ENCODE data around the gene HFE.

The HFE gene

GRCh38 chr6:26126394-26127235 is 39.4 kb downstream of the HFE start:
- Mint-ChIP-seq H3K27ac (peak overlapping the region; percentile 99), H3K27me3 (no peaks in the 10 kb centered on the region), H3K4me3 (peak overlapping the region; percentile 98), H3K4me1 (ENCODE audit: low read depth) (peaks cover 59% of the 10 kb centered on the region), H3K36me3 (ENCODE audit: low read depth) (peaks cover 63% of the 10 kb centered on the region), H3K9me3 (peaks cover 2% of the 10 kb centered on the region)
- DNase-seq = no peak

GRCh38 chr6:26128013-26128771 is 41.0 kb downstream of the HFE start:
- DNase-seq = no peak
- peak overlapping the region; percentile 99 for H3K27ac Mint-ChIP-seq
- no peaks in the 10 kb centered on the region for H3K27me3 Mint-ChIP-seq
- peaks cover 57% of the 10 kb centered on the region for H3K4me1 Mint-ChIP-seq (ENCODE audit: low read depth)
- H3K9me3 Mint-ChIP-seq = peaks cover 2% of the 10 kb centered on the region
- H3K36me3 Mint-ChIP-seq (ENCODE audit: low read depth) = peaks cover 69% of the 10 kb centered on the region
- peak overlapping the region; percentile 98 for H3K4me3 Mint-ChIP-seq

- Mint-ChIP-seq H3K4me1 (ENCODE audit: low read depth) (peaks cover 59% of the 10 kb centered on the region), H3K9me3 (peaks cover 2% of the 10 kb centered on the region), H3K27ac (no peak overlapping the region), H3K36me3 (ENCODE audit: low read depth) (peaks cover 57% of the 10 kb centered on the region), H3K27me3 (no peaks in the 10 kb centered on the region), H3K4me3 (no peak overlapping the region)
- no peak for DNase-seq
Measured at GRCh38 chr6:26129656-26130055, 42.4 kb downstream of the HFE start.

- H3K9me3 Mint-ChIP-seq = peaks cover 2% of the 10 kb centered on the region
- no peak overlapping the region for H3K4me3 Mint-ChIP-seq
- peaks cover 64% of the 10 kb centered on the region for H3K4me1 Mint-ChIP-seq (ENCODE audit: low read depth)
- no peaks in the 10 kb centered on the region for H3K27me3 Mint-ChIP-seq
- H3K27ac Mint-ChIP-seq = peak overlapping the region; percentile 66
- no peak for DNase-seq
- peaks cover 49% of the 10 kb centered on the region for H3K36me3 Mint-ChIP-seq (ENCODE audit: low read depth)
Measured at GRCh38 chr6:26130581-26131249, 43.5 kb downstream of the HFE start.

GRCh38 chr6:26131618-26132017 is 44.4 kb downstream of the HFE start:
- Mint-ChIP-seq H3K27ac (peak overlapping the region; percentile 67), H3K36me3 (ENCODE audit: low read depth) (peaks cover 40% of the 10 kb centered on the region), H3K4me1 (ENCODE audit: low read depth) (peaks cover 66% of the 10 kb centered on the region)

GRCh38 chr6:26133730-26134129 is 46.5 kb downstream of the HFE start:
- Mint-ChIP-seq H3K4me3 (no peak overlapping the region), H3K4me1 (ENCODE audit: low read depth) (peaks cover 45% of the 10 kb centered on the region)

More at GRCh38 chr6:26131618-26132017, 44.4 kb downstream of the HFE start:
- Mint-ChIP-seq H3K9me3 (peaks cover 2% of the 10 kb centered on the region), H3K27me3 (no peaks in the 10 kb centered on the region), H3K4me3 (no peak overlapping the region)
- DNase-seq = no peak

GRCh38 chr6:26136321-26136720 is 49.1 kb downstream of the HFE start:
- H3K4me3 Mint-ChIP-seq = no peak overlapping the region
- no peaks in the 10 kb centered on the region for H3K27me3 Mint-ChIP-seq
- H3K9me3 Mint-ChIP-seq = no peaks in the 10 kb centered on the region
- H3K27ac Mint-ChIP-seq = peak overlapping the region; percentile 0
- H3K36me3 Mint-ChIP-seq (ENCODE audit: low read depth) = peaks cover 15% of the 10 kb centered on the region
- DNase-seq = no peak
- H3K4me1 Mint-ChIP-seq (ENCODE audit: low read depth) = peaks cover 32% of the 10 kb centered on the region

More at GRCh38 chr6:26133730-26134129, 46.5 kb downstream of the HFE start:
- no peak overlapping the region for H3K27ac Mint-ChIP-seq
- peaks cover 2% of the 10 kb centered on the region for H3K9me3 Mint-ChIP-seq
- no peak for DNase-seq
- H3K27me3 Mint-ChIP-seq = no peaks in the 10 kb centered on the region
- peaks cover 24% of the 10 kb centered on the region for H3K36me3 Mint-ChIP-seq (ENCODE audit: low read depth)

- Mint-ChIP-seq H3K4me1 (ENCODE audit: low read depth) (peaks cover 11% of the 10 kb centered on the region), H3K27me3 (no peaks in the 10 kb centered on the region), H3K4me3 (no peak overlapping the region), H3K9me3 (no peaks in the 10 kb centered on the region), H3K27ac (no peak overlapping the region), H3K36me3 (ENCODE audit: low read depth) (peaks cover 8% of the 10 kb centered on the region)
- DNase-seq = no peak
Measured at GRCh38 chr6:26140254-26140966, 53.2 kb downstream of the HFE start.

GRCh38 chr6:26140967-26141294 is 53.7 kb downstream of the HFE start:
- Mint-ChIP-seq H3K27me3 (no peaks in the 10 kb centered on the region), H3K36me3 (ENCODE audit: low read depth) (peaks cover 8% of the 10 kb centered on the region), H3K4me3 (no peak overlapping the region), H3K9me3 (no peaks in the 10 kb centered on the region), H3K27ac (no peak overlapping the region), H3K4me1 (ENCODE audit: low read depth) (peaks cover 7% of the 10 kb centered on the region)
- DNase-seq = no peak

GRCh38 chr6:26141378-26141904 is 54.2 kb downstream of the HFE start:
- DNase-seq = no peak
- Mint-ChIP-seq H3K36me3 (ENCODE audit: low read depth) (peaks cover 8% of the 10 kb centered on the region), H3K9me3 (no peaks in the 10 kb centered on the region), H3K4me3 (no peak overlapping the region), H3K27ac (no peak overlapping the region), H3K4me1 (ENCODE audit: low read depth) (peaks cover 2% of the 10 kb centered on the region), H3K27me3 (no peaks in the 10 kb centered on the region)

GRCh38 chr6:26142026-26142425 is 54.8 kb downstream of the HFE start:
- H3K4me1 Mint-ChIP-seq (ENCODE audit: low read depth) = peaks cover 2% of the 10 kb centered on the region
- H3K27me3 Mint-ChIP-seq = no peaks in the 10 kb centered on the region
- no peak overlapping the region for H3K4me3 Mint-ChIP-seq
- DNase-seq = no peak
- H3K9me3 Mint-ChIP-seq = no peaks in the 10 kb centered on the region
- no peak overlapping the region for H3K27ac Mint-ChIP-seq
- H3K36me3 Mint-ChIP-seq (ENCODE audit: low read depth) = peaks cover 8% of the 10 kb centered on the region

All from activated T-cell treated with anti-CD3 and anti-CD28 coated beads, Interleukin-2, amount 50 U/mL, for 24 hours (primary cell).